ENCODE measurements around the gene RAB3IP. TPM values are rescaled to one million over a fixed set of nuclear protein-coding genes. Genes with fewer than 3 reads are reported as not detected.

Gene RAB3IP
- total RNA-seq, 1 donor from 2014 or later, result 111 TPM

DNA sequence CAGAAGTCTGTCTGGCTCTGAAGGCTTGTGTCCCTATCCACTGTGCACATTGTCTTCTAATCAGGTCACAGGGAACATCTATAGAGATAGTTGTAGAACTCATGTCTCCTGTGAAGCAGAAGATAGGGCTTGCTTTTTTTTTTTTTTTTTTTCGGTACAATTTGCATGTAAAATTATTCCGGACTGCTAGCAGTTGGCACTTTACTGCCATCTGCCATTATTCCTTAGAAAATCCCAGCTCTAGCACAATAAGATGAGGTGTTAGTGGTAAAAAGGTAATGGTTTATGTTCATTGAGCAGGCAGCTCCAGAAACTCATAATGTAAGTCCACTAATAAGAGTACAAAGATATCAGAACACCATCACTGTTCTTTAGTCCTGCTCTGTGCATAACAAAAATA, 95.0 kb downstream of the RAB3IP start:
- Histone ChIP-seq H4K20me1 (ENCODE audit: low read depth) (no peaks in the 10 kb centered on the region), H3K27me3 (no peaks in the 10 kb centered on the region), H3K4me1 (no peaks in the 10 kb centered on the region), H3F3A (ENCODE audit: low read depth) (no peaks in the 10 kb centered on the region), H2AFZ (replicated peaks) (no peak overlapping the region), H3K4me3 (no peak overlapping the region), H3K9ac (no peak overlapping the region), H3K4me2 (no peak overlapping the region), H3K79me2 (ENCODE audit: low read depth) (no peaks in the 10 kb centered on the region), H3K27ac (no peak overlapping the region), H3K36me3 (no peaks in the 10 kb centered on the region), H3K9me3 (ENCODE audit: low read depth) (no peaks in the 10 kb centered on the region)
- Mint-ChIP-seq H3K4me3 (no peak overlapping the region), H3K27ac (no peak overlapping the region), H3K4me1 (peaks cover 3% of the 10 kb centered on the region), H3K9me3 (no peaks in the 10 kb centered on the region), H3K36me3 (no peaks in the 10 kb centered on the region), H3K27me3 (ENCODE audit: insufficient read depth, low read depth) (peaks cover 4% of the 10 kb centered on the region)
- no peak for DNase-seq (ENCODE audit: low spot score)
- TF ChIP-seq EZH2phosphoT487 (IDR thresholded peaks at IDR 0.05), result no peak
- no peak for TF ChIP-seq EZH2 (IDR thresholded peaks at IDR 0.05)
- TF ChIP-seq, protein P1, sequence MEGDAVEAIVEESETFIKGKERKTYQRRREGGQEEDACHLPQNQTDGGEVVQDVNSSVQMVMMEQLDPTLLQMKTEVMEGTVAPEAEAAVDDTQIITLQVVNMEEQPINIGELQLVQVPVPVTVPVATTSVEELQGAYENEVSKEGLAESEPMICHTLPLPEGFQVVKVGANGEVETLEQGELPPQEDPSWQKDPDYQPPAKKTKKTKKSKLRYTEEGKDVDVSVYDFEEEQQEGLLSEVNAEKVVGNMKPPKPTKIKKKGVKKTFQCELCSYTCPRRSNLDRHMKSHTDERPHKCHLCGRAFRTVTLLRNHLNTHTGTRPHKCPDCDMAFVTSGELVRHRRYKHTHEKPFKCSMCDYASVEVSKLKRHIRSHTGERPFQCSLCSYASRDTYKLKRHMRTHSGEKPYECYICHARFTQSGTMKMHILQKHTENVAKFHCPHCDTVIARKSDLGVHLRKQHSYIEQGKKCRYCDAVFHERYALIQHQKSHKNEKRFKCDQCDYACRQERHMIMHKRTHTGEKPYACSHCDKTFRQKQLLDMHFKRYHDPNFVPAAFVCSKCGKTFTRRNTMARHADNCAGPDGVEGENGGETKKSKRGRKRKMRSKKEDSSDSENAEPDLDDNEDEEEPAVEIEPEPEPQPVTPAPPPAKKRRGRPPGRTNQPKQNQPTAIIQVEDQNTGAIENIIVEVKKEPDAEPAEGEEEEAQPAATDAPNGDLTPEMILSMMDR (IDR thresholded peaks at IDR 0.05), result no peak

DNA sequence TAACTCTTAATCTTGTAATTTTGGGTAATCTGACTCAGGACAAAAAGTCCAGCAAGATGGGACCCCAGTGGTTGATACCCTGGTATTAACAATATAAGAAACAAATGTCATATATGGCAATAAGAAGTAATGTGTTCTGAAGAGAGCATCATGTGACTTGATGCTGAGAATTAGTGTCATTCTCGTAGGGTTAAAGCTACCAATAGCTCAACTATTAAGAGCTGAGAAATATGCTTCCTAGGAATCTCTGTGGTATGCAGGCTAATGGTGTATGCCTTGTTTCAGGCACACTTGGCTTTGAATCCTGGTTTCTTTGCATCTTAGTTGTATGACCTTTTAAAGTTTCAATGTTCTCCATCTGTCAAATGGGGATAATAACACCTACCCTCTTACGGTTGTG, 95.5 kb downstream of the RAB3IP start:
- Histone ChIP-seq H3K27ac (no peak overlapping the region), H3K9me3 (ENCODE audit: low read depth) (no peaks in the 10 kb centered on the region), H3K4me1 (no peaks in the 10 kb centered on the region), H3K9ac (no peak overlapping the region), H4K20me1 (ENCODE audit: low read depth) (no peaks in the 10 kb centered on the region), H3K36me3 (no peaks in the 10 kb centered on the region), H3F3A (ENCODE audit: low read depth) (no peaks in the 10 kb centered on the region), H3K4me2 (no peak overlapping the region), H2AFZ (replicated peaks) (no peak overlapping the region), H3K79me2 (ENCODE audit: low read depth) (no peaks in the 10 kb centered on the region), H3K4me3 (no peak overlapping the region), H3K27me3 (no peaks in the 10 kb centered on the region)
- Mint-ChIP-seq H3K4me3 (no peak overlapping the region), H3K9me3 (no peaks in the 10 kb centered on the region), H3K27ac (no peak overlapping the region), H3K4me1 (peaks cover 3% of the 10 kb centered on the region), H3K36me3 (no peaks in the 10 kb centered on the region), H3K27me3 (ENCODE audit: insufficient read depth, low read depth) (peaks cover 4% of the 10 kb centered on the region)
- TF ChIP-seq EZH2phosphoT487 (IDR thresholded peaks at IDR 0.05), result no peak
- TF ChIP-seq EZH2 (IDR thresholded peaks at IDR 0.05), result no peak
- TF ChIP-seq, protein P1 (IDR thresholded peaks at IDR 0.05), result no peak
- no peak for DNase-seq (ENCODE audit: low spot score)

DNA sequence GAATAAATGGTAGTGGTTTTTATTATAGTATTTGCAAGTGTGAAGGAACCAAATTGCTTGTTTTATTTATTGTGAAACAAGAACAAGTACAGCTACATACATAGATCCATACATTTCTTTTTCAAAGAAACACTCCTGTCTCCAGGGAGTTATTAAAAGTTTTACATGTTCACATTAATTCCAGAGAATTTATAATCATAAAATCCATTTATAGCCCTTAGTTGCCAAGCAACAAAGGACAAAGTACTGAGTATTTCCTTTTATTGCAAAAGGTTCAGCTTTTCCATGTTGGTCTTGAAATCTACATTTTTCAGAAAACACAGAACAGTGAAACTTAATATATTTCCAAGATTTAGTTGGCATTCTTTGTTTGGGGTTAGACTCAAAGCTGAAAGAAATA, 95.9 kb downstream of the RAB3IP start:
- Mint-ChIP-seq H3K9me3 (no peaks in the 10 kb centered on the region), H3K36me3 (no peaks in the 10 kb centered on the region)

More for the DNA sequence above, 95.9 kb downstream of the RAB3IP start:
- no peaks in the 10 kb centered on the region for H3K79me2 ChIP-seq (ENCODE audit: low read depth)
- no peak overlapping the region for H3K27ac Mint-ChIP-seq
- no peak overlapping the region for H3K9ac ChIP-seq
- no peaks in the 10 kb centered on the region for H3K4me1 ChIP-seq
- no peaks in the 10 kb centered on the region for H3K9me3 ChIP-seq (ENCODE audit: low read depth)
- DNase-seq (ENCODE audit: low spot score), result no peak
- H3F3A ChIP-seq (ENCODE audit: low read depth), result no peaks in the 10 kb centered on the region
- H3K27ac ChIP-seq, result no peak overlapping the region
- no peak overlapping the region for H2AFZ ChIP-seq (replicated peaks)
- H3K4me3 ChIP-seq, result no peak overlapping the region
- peaks cover 3% of the 10 kb centered on the region for H3K4me1 Mint-ChIP-seq
- H3K4me2 ChIP-seq, result no peak overlapping the region
- H3K4me3 Mint-ChIP-seq, result no peak overlapping the region
- H3K27me3 Mint-ChIP-seq (ENCODE audit: insufficient read depth, low read depth), result peaks cover 4% of the 10 kb centered on the region
- H3K27me3 ChIP-seq, result no peaks in the 10 kb centered on the region
- no peaks in the 10 kb centered on the region for H3K36me3 ChIP-seq
- H4K20me1 ChIP-seq (ENCODE audit: low read depth), result no peaks in the 10 kb centered on the region
- no peak for TF ChIP-seq EZH2 (IDR thresholded peaks at IDR 0.05)
- TF ChIP-seq, protein P1 (IDR thresholded peaks at IDR 0.05), result no peak
- no peak for TF ChIP-seq EZH2phosphoT487 (IDR thresholded peaks at IDR 0.05)

All from neural progenitor cell (in vitro differentiated cells).